Measurements from ENCODE around the gene AZIN2. TPM values are rescaled to one million over a fixed set of nuclear protein-coding genes. Genes with fewer than 3 reads are reported as not detected.

AZIN2 gene
- total and polyA plus RNA-seq, 2 of the 13 experiments (the other 11 are each of a cell fraction or from before 2014, with no cell fraction given): 1.7 to 3.5 TPM

DNA sequence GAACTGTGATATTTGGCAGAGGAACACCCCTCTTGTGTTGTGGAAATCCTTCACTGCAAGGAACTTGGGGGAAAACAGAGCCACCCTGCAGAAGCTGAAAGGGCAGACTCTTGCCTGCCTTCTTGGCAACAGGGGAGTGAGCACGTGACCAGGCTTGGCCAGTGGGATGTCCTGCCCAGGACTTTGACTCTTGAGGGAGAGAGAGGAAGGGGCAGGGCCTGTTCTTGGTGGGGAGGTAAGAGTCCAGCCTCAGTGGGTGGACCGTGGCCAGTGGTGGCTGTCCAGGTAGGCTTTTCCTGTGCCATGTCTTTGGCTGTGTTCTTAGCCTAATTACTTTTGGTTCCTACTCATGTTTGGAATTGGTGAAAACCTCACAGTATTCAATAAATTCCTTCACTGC lies 35.7 kb upstream of the AZIN2 start (continued):
- TF ChIP-seq, protein P1, sequence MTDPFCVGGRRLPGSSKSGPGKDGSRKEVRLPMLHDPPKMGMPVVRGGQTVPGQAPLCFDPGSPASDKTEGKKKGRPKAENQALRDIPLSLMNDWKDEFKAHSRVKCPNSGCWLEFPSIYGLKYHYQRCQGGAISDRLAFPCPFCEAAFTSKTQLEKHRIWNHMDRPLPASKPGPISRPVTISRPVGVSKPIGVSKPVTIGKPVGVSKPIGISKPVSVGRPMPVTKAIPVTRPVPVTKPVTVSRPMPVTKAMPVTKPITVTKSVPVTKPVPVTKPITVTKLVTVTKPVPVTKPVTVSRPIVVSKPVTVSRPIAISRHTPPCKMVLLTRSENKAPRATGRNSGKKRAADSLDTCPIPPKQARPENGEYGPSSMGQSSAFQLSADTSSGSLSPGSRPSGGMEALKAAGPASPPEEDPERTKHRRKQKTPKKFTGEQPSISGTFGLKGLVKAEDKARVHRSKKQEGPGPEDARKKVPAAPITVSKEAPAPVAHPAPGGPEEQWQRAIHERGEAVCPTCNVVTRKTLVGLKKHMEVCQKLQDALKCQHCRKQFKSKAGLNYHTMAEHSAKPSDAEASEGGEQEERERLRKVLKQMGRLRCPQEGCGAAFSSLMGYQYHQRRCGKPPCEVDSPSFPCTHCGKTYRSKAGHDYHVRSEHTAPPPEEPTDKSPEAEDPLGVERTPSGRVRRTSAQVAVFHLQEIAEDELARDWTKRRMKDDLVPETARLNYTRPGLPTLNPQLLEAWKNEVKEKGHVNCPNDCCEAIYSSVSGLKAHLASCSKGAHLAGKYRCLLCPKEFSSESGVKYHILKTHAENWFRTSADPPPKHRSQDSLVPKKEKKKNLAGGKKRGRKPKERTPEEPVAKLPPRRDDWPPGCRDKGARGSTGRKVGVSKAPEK (CRISPR knock-in tag; IDR thresholded peaks at IDR 0.05; ENCODE audit: borderline replicate concordance): no peak
- TF ChIP-seq RXRB (CRISPR knock-in tag; IDR thresholded peaks at IDR 0.05; ENCODE audit: borderline replicate concordance): peak; percentile 12; the same call in 1 of the 2 replicates
- TF ChIP-seq, protein P2, sequence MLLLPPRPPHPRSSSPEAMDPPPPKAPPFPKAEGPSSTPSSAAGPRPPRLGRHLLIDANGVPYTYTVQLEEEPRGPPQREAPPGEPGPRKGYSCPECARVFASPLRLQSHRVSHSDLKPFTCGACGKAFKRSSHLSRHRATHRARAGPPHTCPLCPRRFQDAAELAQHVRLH (CRISPR knock-in tag; IDR thresholded peaks at IDR 0.05; ENCODE audit: borderline replicate concordance, low read depth): no peak
- peak; percentile 66 for TF ChIP-seq HNF4G (IDR thresholded peaks at IDR 0.05; ENCODE audit: borderline replicate concordance, low read depth, low read length)
- TF ChIP-seq HNF4G (CRISPR knock-in tag; IDR thresholded peaks at IDR 0.05; ENCODE audit: borderline replicate concordance, low read depth): no peak
- no peak for TF ChIP-seq SOX13 (IDR thresholded peaks at IDR 0.05)
- TF ChIP-seq SOX13 (CRISPR knock-in tag; conservative IDR thresholded peaks at IDR 0.05 in 1 of 2, IDR thresholded peaks at IDR 0.05 in 1 of 2): no peak
- no peak for TF ChIP-seq HMGA1 (CRISPR knock-in tag; conservative IDR thresholded peaks at IDR 0.05)
- peak; percentile 80 for TF ChIP-seq HNF4A (CRISPR knock-in tag; IDR thresholded peaks at IDR 0.05)
- no peak for TF ChIP-seq ISL2 (CRISPR knock-in tag; IDR thresholded peaks at IDR 0.05)
- TF ChIP-seq, protein P3, sequence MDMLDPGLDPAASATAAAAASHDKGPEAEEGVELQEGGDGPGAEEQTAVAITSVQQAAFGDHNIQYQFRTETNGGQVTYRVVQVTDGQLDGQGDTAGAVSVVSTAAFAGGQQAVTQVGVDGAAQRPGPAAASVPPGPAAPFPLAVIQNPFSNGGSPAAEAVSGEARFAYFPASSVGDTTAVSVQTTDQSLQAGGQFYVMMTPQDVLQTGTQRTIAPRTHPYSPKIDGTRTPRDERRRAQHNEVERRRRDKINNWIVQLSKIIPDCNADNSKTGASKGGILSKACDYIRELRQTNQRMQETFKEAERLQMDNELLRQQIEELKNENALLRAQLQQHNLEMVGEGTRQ (IDR thresholded peaks at IDR 0.05; ENCODE audit: low read depth, low read length): peak; percentile 80
- TF ChIP-seq, protein P3 (CRISPR knock-in tag; IDR thresholded peaks at IDR 0.05; ENCODE audit: borderline replicate concordance): peak; percentile 93; the same call in 1 of the 2 replicates
- no peak for TF ChIP-seq ZNF264 (CRISPR knock-in tag; IDR thresholded peaks at IDR 0.05)
- TF ChIP-seq TEAD3 (CRISPR knock-in tag; optimal IDR thresholded peaks at IDR 0.05; ENCODE audit: borderline replicate concordance): peak; percentile 22
- no peak for TF ChIP-seq ZNF670 (CRISPR knock-in tag; IDR thresholded peaks at IDR 0.05; ENCODE audit: borderline replicate concordance)
- no peak for TF ChIP-seq HOXA7 (CRISPR knock-in tag; IDR thresholded peaks at IDR 0.05)
- TF ChIP-seq JUN (CRISPR knock-in tag; IDR thresholded peaks at IDR 0.05): no peak
- TF ChIP-seq ZNF282 (IDR thresholded peaks at IDR 0.05; ENCODE audit: partially characterized antibody): no peak
- TF ChIP-seq, protein P4, sequence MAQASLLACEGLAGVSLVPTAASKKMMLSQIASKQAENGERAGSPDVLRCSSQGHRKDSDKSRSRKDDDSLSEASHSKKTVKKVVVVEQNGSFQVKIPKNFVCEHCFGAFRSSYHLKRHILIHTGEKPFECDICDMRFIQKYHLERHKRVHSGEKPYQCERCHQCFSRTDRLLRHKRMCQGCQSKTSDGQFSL (CRISPR knock-in tag; IDR thresholded peaks at IDR 0.05): no peak
- TF ChIP-seq, protein P5, sequence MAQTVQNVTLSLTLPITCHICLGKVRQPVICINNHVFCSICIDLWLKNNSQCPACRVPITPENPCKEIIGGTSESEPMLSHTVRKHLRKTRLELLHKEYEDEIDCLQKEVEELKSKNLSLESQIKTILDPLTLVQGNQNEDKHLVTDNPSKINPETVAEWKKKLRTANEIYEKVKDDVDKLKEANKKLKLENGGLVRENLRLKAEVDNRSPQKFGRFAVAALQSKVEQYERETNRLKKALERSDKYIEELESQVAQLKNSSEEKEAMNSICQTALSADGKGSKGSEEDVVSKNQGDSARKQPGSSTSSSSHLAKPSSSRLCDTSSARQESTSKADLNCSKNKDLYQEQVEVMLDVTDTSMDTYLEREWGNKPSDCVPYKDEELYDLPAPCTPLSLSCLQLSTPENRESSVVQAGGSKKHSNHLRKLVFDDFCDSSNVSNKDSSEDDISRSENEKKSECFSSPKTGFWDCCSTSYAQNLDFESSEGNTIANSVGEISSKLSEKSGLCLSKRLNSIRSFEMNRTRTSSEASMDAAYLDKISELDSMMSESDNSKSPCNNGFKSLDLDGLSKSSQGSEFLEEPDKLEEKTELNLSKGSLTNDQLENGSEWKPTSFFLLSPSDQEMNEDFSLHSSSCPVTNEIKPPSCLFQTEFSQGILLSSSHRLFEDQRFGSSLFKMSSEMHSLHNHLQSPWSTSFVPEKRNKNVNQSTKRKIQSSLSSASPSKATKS (CRISPR knock-in tag; IDR thresholded peaks at IDR 0.05): no peak
- TF ChIP-seq POGZ (CRISPR knock-in tag; IDR thresholded peaks at IDR 0.05): 0 out of 2 replicates have a peak, but pooled peaks have one; percentile 30

All from HepG2 (cell line).